DOHH2 (cell line): Measurements from ENCODE around the gene HOXA10.

Experiments
- H3F3A ChIP-seq: fragments of 200-600 bp; sonication (generic), shearing (Covaris generic); 2 replicates; pipeline ENCODE4 v1.6.0; 2016; ENCODE audit warnings: antibody characterized with exemption, mild to moderate bottlenecking; ENCODE audit not compliant: control insufficient read depth, insufficient read depth
- H3K27ac ChIP-seq: fragments of 200-600 bp; sonication (generic); 2 replicates; pipeline ENCODE4 v1.5.1; 2014; ENCODE audit warnings: low read depth, mild to moderate bottlenecking, low read length, moderate library complexity
- H3K27me3 ChIP-seq: fragments of 200-600 bp; sonication (generic); 2 replicates; pipeline ENCODE4 v1.6.1; 2014; ENCODE audit warnings: mild to moderate bottlenecking, low read length, mixed read lengths; ENCODE audit not compliant: control insufficient read depth
- H3K36me3 ChIP-seq: fragments of 200-600 bp; sonication (generic); 2 replicates; pipeline ENCODE4 v1.6.1; 2014; ENCODE audit warnings: mild to moderate bottlenecking, low read length, moderate library complexity, mixed read lengths; ENCODE audit not compliant: control insufficient read depth
- H3K4me1 ChIP-seq: fragments of 200-600 bp; sonication (generic); 2 replicates; pipeline ENCODE4 v1.6.1; 2014; ENCODE audit warnings: mild to moderate bottlenecking, low read length, mixed read lengths; ENCODE audit not compliant: control insufficient read depth
- H3K4me2 ChIP-seq: fragments of 200-600 bp; sonication (generic); 2 replicates; pipeline ENCODE4 v1.6.0; 2014; ENCODE audit warnings: mild to moderate bottlenecking, low read length, moderate library complexity
- H3K4me3 ChIP-seq: fragments of 200-600 bp; sonication (generic); 2 replicates; pipeline ENCODE4 v1.5.1; 2014; ENCODE audit warnings: mild to moderate bottlenecking, low read length, mixed read lengths
- H3K79me2 ChIP-seq: fragments of 200-600 bp; sonication (generic); 2 replicates; pipeline ENCODE4 v1.6.1; 2014; ENCODE audit warnings: mild to moderate bottlenecking, low read length, mixed read lengths; ENCODE audit not compliant: control insufficient read depth
- H3K9me2 ChIP-seq: fragments of 200-600 bp; sonication (generic); replicated peaks from 2 replicates; pipeline ENCODE4 v1.6.1; 2014; ENCODE audit warnings: mild to moderate bottlenecking, low read length, mixed read lengths; ENCODE audit not compliant: control insufficient read depth
- H3K9me3 ChIP-seq: fragments of 200-600 bp; sonication (generic); 2 replicates; pipeline ENCODE4 v1.6.1; 2014; ENCODE audit warnings: antibody characterized with exemption, low read length, mixed read lengths; ENCODE audit not compliant: control insufficient read depth, insufficient read depth
- H4K20me1 ChIP-seq: fragments of 200-600 bp; sonication (generic); 2 replicates; pipeline ENCODE4 v1.6.0; 2014; ENCODE audit warnings: low read depth, mild to moderate bottlenecking, antibody characterized with exemption, low read length, moderate library complexity; ENCODE audit not compliant: control insufficient read depth, insufficient read depth
- CTCF ChIP-seq: fragments of 200-600 bp; sonication (generic); IDR thresholded peaks from one replicate; pipeline ENCODE4 v1.5.1; 2014; ENCODE audit warnings: antibody characterized with exemption, mild to moderate bottlenecking, low read depth, low read length; ENCODE audit not compliant: poor library complexity, severe bottlenecking
- EZH2phosphoT487 ChIP-seq: fragments of 200-600 bp; sonication (generic); IDR thresholded peaks from 2 replicates; pipeline ENCODE4 v1.6.1; 2017; ENCODE audit warnings: borderline replicate concordance, mild to moderate bottlenecking, antibody characterized with exemption, low read length, moderate library complexity, mixed read lengths

HOXA10 gene

GRCh38 chr7:27129729-27130539 lies 44.2 kb downstream of the HOXA10 start:
- H3F3A ChIP-seq: no peaks in the 10 kb centered on the region
- H3K79me2 ChIP-seq: no peaks in the 10 kb centered on the region
- H3K9me3 ChIP-seq: no peaks in the 10 kb centered on the region
- H3K4me1 ChIP-seq: no peaks in the 10 kb centered on the region
- no peak overlapping the region for H3K4me3 ChIP-seq
- H3K27ac ChIP-seq: no peak overlapping the region
- H4K20me1 ChIP-seq: no peaks in the 10 kb centered on the region
- TF ChIP-seq EZH2phosphoT487 (no peak), CTCF (no peak)
- H3K4me2 ChIP-seq: no peak overlapping the region
- no peaks in the 10 kb centered on the region for H3K9me2 ChIP-seq
- H3K27me3 ChIP-seq: peaks cover 52% of the 10 kb centered on the region
- no peaks in the 10 kb centered on the region for H3K36me3 ChIP-seq

- no peak overlapping the region for H3K4me3 ChIP-seq
- no peaks in the 10 kb centered on the region for H3K4me1 ChIP-seq
- H3K9me3 ChIP-seq: no peaks in the 10 kb centered on the region
- no peaks in the 10 kb centered on the region for H3K79me2 ChIP-seq
- TF ChIP-seq EZH2phosphoT487 (no peak), CTCF (no peak)
- H3K9me2 ChIP-seq: no peaks in the 10 kb centered on the region
- H3K27me3 ChIP-seq: peaks cover 44% of the 10 kb centered on the region
- H3K4me2 ChIP-seq: no peak overlapping the region
- no peak overlapping the region for H3K27ac ChIP-seq
- H4K20me1 ChIP-seq: no peaks in the 10 kb centered on the region
- H3F3A ChIP-seq: no peaks in the 10 kb centered on the region
- H3K36me3 ChIP-seq: no peaks in the 10 kb centered on the region
Measured at GRCh38 chr7:27128776-27129728, 45.1 kb downstream of the HOXA10 start.

DNA sequence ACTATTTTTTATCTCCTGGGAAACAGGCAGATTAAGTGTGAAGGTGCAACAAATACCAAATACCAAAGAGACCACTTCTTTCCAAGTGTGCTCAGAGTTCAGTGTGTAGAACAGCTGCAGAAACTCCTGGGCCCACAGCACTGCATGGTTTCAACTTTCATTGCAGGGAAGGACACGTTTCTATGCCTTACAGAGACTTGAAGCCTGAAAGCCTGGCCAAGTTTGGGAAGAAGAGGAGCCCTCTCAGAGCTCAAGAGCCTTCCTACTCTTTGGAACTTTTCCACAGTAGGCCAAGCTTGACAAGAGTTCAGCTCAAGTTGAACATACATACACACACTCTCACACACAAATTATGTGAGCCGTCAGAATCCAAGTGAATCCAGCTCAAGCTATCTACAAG lies 46.1 kb downstream of the HOXA10 start:
- no peaks in the 10 kb centered on the region for H3K36me3 ChIP-seq
- no peaks in the 10 kb centered on the region for H3K79me2 ChIP-seq
- H3K4me2 ChIP-seq: no peak overlapping the region
- H3K27me3 ChIP-seq: peaks cover 34% of the 10 kb centered on the region
- H3K9me3 ChIP-seq: no peaks in the 10 kb centered on the region
- H3F3A ChIP-seq: no peaks in the 10 kb centered on the region
- H3K4me3 ChIP-seq: no peak overlapping the region
- no peaks in the 10 kb centered on the region for H3K4me1 ChIP-seq
- TF ChIP-seq EZH2phosphoT487 (no peak), CTCF (no peak)
- H3K9me2 ChIP-seq: no peaks in the 10 kb centered on the region
- no peaks in the 10 kb centered on the region for H4K20me1 ChIP-seq
- H3K27ac ChIP-seq: no peak overlapping the region
